Stomach (tissue), 9 donors: ENCODE data around the gene HES5. TPM values are rescaled to one million over a fixed set of nuclear protein-coding genes. Genes with fewer than 3 reads are reported as not detected.
"Not testable (repeated sequence)": the region's sequence is repeated elsewhere in the genome, so short reads cannot be mapped to it uniquely, and the experiment has no call there.

Experiments
- DNase-seq, 2 donors: peaks; one replicate each; pipeline versions ENCODE4 v3.0.0 to v3.0.0-alpha.2; 2013 to 2019
- H3K27ac ChIP-seq, 5 donors: fragments of 200-600 bp in 4 of 5; sonication (generic) in 4 of 5; one replicate each; pipeline ENCODE4 v1.5.1; 2013 to 2019; ENCODE audit warnings: mild to moderate bottlenecking in 1 of 5, moderate library complexity in 1 of 5
- H3K27me3 ChIP-seq, 3 donors: fragments of 200-600 bp; sonication (generic); one replicate each; pipeline ENCODE4 v1.5.1; 2017 to 2019; ENCODE audit warnings: mixed run types in 1 of 3
- H3K36me3 ChIP-seq, 4 donors: fragments of 200-600 bp; sonication (generic); 1 replicate in 3 of 4; 2 replicates in 1 of 4; pipeline ENCODE4 v1.5.1; 2016 to 2019
- H3K4me1 ChIP-seq, 4 donors: fragments of 200-600 bp; sonication (generic); one replicate each; pipeline ENCODE4 v1.5.1; 2016 to 2019
- H3K4me3 ChIP-seq, 4 donors: fragments of 200-600 bp; sonication (generic) in 3 of 4; one replicate each; pipeline ENCODE4 v1.5.1; 2016 to 2019; ENCODE audit warnings: mild to moderate bottlenecking in 1 of 4
- H3K9me3 ChIP-seq, 4 donors: fragments of 200-600 bp; sonication (generic); one replicate each; pipeline ENCODE4 v1.5.1; 2016 to 2019
- CTCF ChIP-seq, 7 experiments: fragments of 450-650 bp in 4 of 7; fragments of 200-600 bp in 3 of 7; sonication (generic) in 3 of 7; IDR thresholded peaks; one replicate each; pipeline ENCODE4 v1.5.1; 2016 to 2019; ENCODE audit warnings: antibody characterized with exemption in 7 of 7, control low read depth in 2 of 7, mild to moderate bottlenecking in 1 of 7
- EP300 ChIP-seq: sonication (generic); formaldehyde crosslinking; IDR thresholded peaks from one replicate; pipeline ENCODE4 v1.6.1; 2017; ENCODE audit warnings: antibody characterized with exemption
- POLR2A ChIP-seq, 4 donors: fragments of 450-650 bp; IDR thresholded peaks; one replicate each; pipeline ENCODE4 v1.6.1; 2016; ENCODE audit warnings: antibody characterized with exemption in 4 of 4, control low read depth in 2 of 4, mild to moderate bottlenecking in 1 of 4, moderate library complexity in 1 of 4
- POLR2AphosphoS5 ChIP-seq, 3 donors: sonication (generic); formaldehyde crosslinking; IDR thresholded peaks; one replicate each; pipeline ENCODE4 v1.6.1; 2016; ENCODE audit warnings: antibody characterized with exemption in 3 of 3
- WGBS, 5 donors: extraction: QIAGEN DNeasy Blood & Tissue Kit in 3 of 5; methylation state at CpG; one replicate each; pipeline versions ENCODE4 v1.1.5 to v1.1.7; 2013 to 2018; 5-methylcytosine and 5-hydroxymethylcytosine counted together
- intact Hi-C: fragments of 100-400 bp; cut with DNase I; formaldehyde crosslinking; loops from one replicate; pipeline ENCODE4 v1.15.1; 2023; ENCODE audit warnings: low total_unique reads
- polyA plus RNA-seq, 3 donors: library from polyadenylated mRNA; stranded (reverse); fragments of 200-250 nt; gene quantifications; one replicate each; pipeline ENCODE4 v1.2.3, GENCODE V29; 2013
- total RNA-seq, 5 donors: library from RNA; depleted of rRNA; stranded (reverse); fragments of >200 nt; gene quantifications; one replicate each; pipeline versions ENCODE4 v1.1.0 to v1.2.3, GENCODE V29; 2014 to 2016
- donor health status: healthy with polysubstance abuse.
- donor health status: Bipolar disorder and iron deficiency.
- donor health status: healthy.

Gene HES5
- total and polyA plus RNA-seq, 8 donors = 0.25 to 9.6 TPM; not detected in 6

GRCh38 chr1:2553871-2554620 lies 24.0 kb upstream of the HES5 start:
- H3K9me3 ChIP-seq = no peaks in the 10 kb centered on the region
- peaks cover 9 to 14% (median 11%) of the 10 kb centered on the region in 4 donors for H3K36me3 ChIP-seq
- H3K4me1 ChIP-seq = peaks cover 38 to 61% (median 53%) of the 10 kb centered on the region in 4 donors
- intact Hi-C loops = no loop called here
- H3K4me3 ChIP-seq = no peak overlapping the region
- H3K27ac ChIP-seq = peak overlapping the region in 1 of 5 donors; percentile 92
- no peaks in the 10 kb centered on the region for H3K27me3 ChIP-seq
- TF ChIP-seq POLR2A (IDR thresholded peaks at IDR 0.05) (no peak), CTCF (IDR thresholded peaks at IDR 0.05) (no peak), EP300 (no peak), POLR2AphosphoS5 (IDR thresholded peaks at IDR 0.05) (no peak)
- 83 to 91% (median 88%) methylated on average over 21 to 30 of the region's 30 CpGs for WGBS, 5 donors
- no peak for DNase-seq

GRCh38 chr1:2553076-2553475 lies 23.0 kb upstream of the HES5 start:
- 70 to 83% (median 77%) methylated on average over 4 to 8 of the region's 9 CpGs; no CpG with 5 or more reads in 1 of the 5 donors for WGBS, 5 donors
- not testable (repeated sequence) for H3K9me3 ChIP-seq

GRCh38 chr1:2552189-2552588 lies 22.1 kb upstream of the HES5 start:
- no peak overlapping the region for H3K27ac ChIP-seq
- H3K36me3 ChIP-seq = no peaks in the 10 kb centered on the region
- H3K9me3 ChIP-seq = no peaks in the 10 kb centered on the region
- peaks cover 0 to 3% (median 0%) of the 10 kb centered on the region in 3 donors for H3K27me3 ChIP-seq
- TF ChIP-seq EP300 (no peak), CTCF (IDR thresholded peaks at IDR 0.05) (no peak), POLR2A (IDR thresholded peaks at IDR 0.05) (no peak), POLR2AphosphoS5 (IDR thresholded peaks at IDR 0.05) (no peak)
- intact Hi-C loops = no loop called here
- 83 to 96% (median 93%) methylated on average over 12 to 26 of the region's 26 CpGs for WGBS, 5 donors
- DNase-seq = no peak
- H3K4me3 ChIP-seq = no peak overlapping the region
- H3K4me1 ChIP-seq = peaks cover 41 to 60% (median 53%) of the 10 kb centered on the region in 4 donors

More at GRCh38 chr1:2553076-2553475, 23.0 kb upstream of the HES5 start:
- H3K36me3 ChIP-seq, H3K27me3 ChIP-seq, H3K4me3 ChIP-seq, H3K27ac ChIP-seq, DNase-seq, intact Hi-C loops: not testable (repeated sequence)
- H3K4me1 ChIP-seq = peaks cover 41 to 60% (median 53%) of the 10 kb centered on the region in 4 donors

- DNase-seq, H3K27me3 ChIP-seq, H3K4me3 ChIP-seq, H3K9me3 ChIP-seq, H3K36me3 ChIP-seq, intact Hi-C loops: not testable (repeated sequence)
- H3K27ac ChIP-seq = peak overlapping the region in 2 of 5 donors; percentile 0 to 18
- H3K4me1 ChIP-seq = peaks cover 40 to 60% (median 53%) of the 10 kb centered on the region in 4 donors
- 78 to 83% (median 81%) methylated on average over 3 to 9 of the region's 9 CpGs for WGBS, 5 donors
Observed at GRCh38 chr1:2551544-2551943, 21.5 kb upstream of the HES5 start.

GRCh38 chr1:2550309-2550861 lies 20.3 kb upstream of the HES5 start:
- H3K4me3 ChIP-seq = peak overlapping the region in 1 of 4 donors; percentile 13
- peak overlapping the region in 4 of 5 donors; percentile 23 to 97 (median 30) for H3K27ac ChIP-seq
- DNase-seq, intact Hi-C loops, H3K36me3 ChIP-seq, H3K9me3 ChIP-seq: not testable (repeated sequence)
- H3K4me1 ChIP-seq = peaks cover 47 to 66% (median 59%) of the 10 kb centered on the region in 4 donors
- 56 to 70% (median 58%) methylated on average over 8 to 11 of the region's 12 CpGs for WGBS, 5 donors
- peaks cover 0 to 17% (median 0%) of the 10 kb centered on the region in 3 donors for H3K27me3 ChIP-seq

- 81 to 89% (median 82%) methylated on average over 18 to 26 of the region's 28 CpGs for WGBS, 5 donors
- not testable (repeated sequence) for H3K36me3 ChIP-seq, H3K9me3 ChIP-seq, DNase-seq
- intact Hi-C loops = loop anchor here (10.0 kb wide), 1 partner anchor 95 kb away; no protein-coding TSS in a partner anchor
- peaks cover 0 to 17% (median 0%) of the 10 kb centered on the region in 3 donors for H3K27me3 ChIP-seq
- peak overlapping the region; percentile 92 to 98 (median 97) for H3K27ac ChIP-seq
- H3K4me3 ChIP-seq = peak overlapping the region; percentile 22 to 67 (median 52)
- peaks cover 45 to 66% (median 59%) of the 10 kb centered on the region in 4 donors for H3K4me1 ChIP-seq
Observed at GRCh38 chr1:2549367-2550029, 19.4 kb upstream of the HES5 start.
